ENCODE measurements around the gene GPX6. TPM values are rescaled to one million over a fixed set of nuclear protein-coding genes. Genes with fewer than 3 reads are reported as not detected.

GPX6 gene
- total and polyA plus RNA-seq, 2 of the 13 experiments (the other 11 are each of a cell fraction or from before 2014, with no cell fraction given) = not detected

GRCh38 chr6:28542440-28543296 lies 27.1 kb upstream of the GPX6 start (continued):
- 0 out of 2 replicates have a peak, but pooled peaks have one; percentile 65 for TF ChIP-seq POGK (CRISPR knock-in tag; conservative IDR thresholded peaks at IDR 0.05)
- no peak; the same call in 1 of the 2 replicates for TF ChIP-seq ZNF264 (CRISPR knock-in tag; IDR thresholded peaks at IDR 0.05)
- TF ChIP-seq ZKSCAN5 (CRISPR knock-in tag; IDR thresholded peaks at IDR 0.05) = no peak
- TF ChIP-seq ZNF225 (CRISPR knock-in tag; IDR thresholded peaks at IDR 0.05) = no peak
- TF ChIP-seq NFATC3 (CRISPR knock-in tag; IDR thresholded peaks at IDR 0.05) = no peak
- no peak for TF ChIP-seq RBM39 (IDR thresholded peaks at IDR 0.05; ENCODE audit: low read depth, low read length, poor library complexity, severe bottlenecking)
- no peak for TF ChIP-seq GZF1 (CRISPR knock-in tag; IDR thresholded peaks at IDR 0.05)
- no peak for TF ChIP-seq KMT2B (CRISPR knock-in tag; IDR thresholded peaks at IDR 0.05)
- TF ChIP-seq GATA4 (IDR thresholded peaks at IDR 0.05; ENCODE audit: borderline replicate concordance, low read depth) = no peak
- peak; percentile 57; the same call in 1 of the 3 replicates for TF ChIP-seq MXI1 (IDR thresholded peaks at IDR 0.05; ENCODE audit: borderline replicate concordance, low read depth, low read length)
- no peak for TF ChIP-seq PPARG (CRISPR knock-in tag; conservative IDR thresholded peaks at IDR 0.05)
- TF ChIP-seq ARNT (IDR thresholded peaks at IDR 0.05) = no peak
- peak; percentile 51; the same call in 1 of the 2 replicates for TF ChIP-seq TARDBP (CRISPR knock-in tag; IDR thresholded peaks at IDR 0.05)
- TF ChIP-seq DMTF1 (CRISPR knock-in tag; IDR thresholded peaks at IDR 0.05) = no peak
- TF ChIP-seq XBP1 (CRISPR knock-in tag; IDR thresholded peaks at IDR 0.05) = no peak
- TF ChIP-seq ZNF350 (CRISPR knock-in tag; IDR thresholded peaks at IDR 0.05; ENCODE audit: borderline replicate concordance, low read depth) = peak; percentile 90; the same call in 1 of the 2 replicates
- no peak for TF ChIP-seq RFX5 (IDR thresholded peaks at IDR 0.05; ENCODE audit: low read depth, low read length)
- TF ChIP-seq NFE2 (CRISPR knock-in tag; IDR thresholded peaks at IDR 0.05) = no peak
- TF ChIP-seq ZNF556 (CRISPR knock-in tag; IDR thresholded peaks at IDR 0.05; ENCODE audit: borderline replicate concordance) = peak; percentile 71; the same call in 1 of the 2 replicates
- no peak for TF ChIP-seq ZNF235 (CRISPR knock-in tag; IDR thresholded peaks at IDR 0.05; ENCODE audit: borderline replicate concordance)
- TF ChIP-seq AGO1 (IDR thresholded peaks at IDR 0.05; ENCODE audit: low read depth, low read length, poor library complexity, severe bottlenecking) = no peak
- no peak for TF ChIP-seq IKZF4 (CRISPR knock-in tag; IDR thresholded peaks at IDR 0.05; ENCODE audit: borderline replicate concordance, low read depth, not compliant biosample characterization)
- TF ChIP-seq HOMEZ (CRISPR knock-in tag; IDR thresholded peaks at IDR 0.05; ENCODE audit: low read depth) = peak; percentile 34; the same call in 1 of the 2 replicates
- no peak for TF ChIP-seq NKX3-1 (CRISPR knock-in tag; IDR thresholded peaks at IDR 0.05)
- no peak for TF ChIP-seq FIP1L1 (IDR thresholded peaks at IDR 0.05; ENCODE audit: borderline replicate concordance, insufficient read depth, low read depth, low read length)
